Measurements from ENCODE around the gene PTPN21.

Gene PTPN21

GRCh38 chr14:88584451-88584850 is 29.6 kb upstream of the PTPN21 start:
- no peak overlapping the region for H3K27ac ChIP-seq (ENCODE audit: low read depth, low read length)
- no peak overlapping the region for H3K4me3 ChIP-seq (ENCODE audit: low read depth, low read length)
- peaks cover 3% of the 10 kb centered on the region for H3K79me2 ChIP-seq (ENCODE audit: control insufficient read depth, insufficient read depth, low read length, unreplicated experiment)
- no peaks in the 10 kb centered on the region for H3K4me1 ChIP-seq (ENCODE audit: control insufficient read depth, insufficient read depth, low read length, unreplicated experiment)
- no peak overlapping the region for H2AFZ ChIP-seq (ENCODE audit: low read length, unreplicated experiment)
- H3K36me3 ChIP-seq (ENCODE audit: insufficient read depth, low read length) = peaks cover 34% of the 10 kb centered on the region; the same call in 1 of the 2 replicates
- no peaks in the 10 kb centered on the region for H3K27me3 ChIP-seq (ENCODE audit: insufficient read depth, low read length)

- Histone ChIP-seq H2AFZ (ENCODE audit: low read length, unreplicated experiment) (no peak overlapping the region), H3K36me3 (ENCODE audit: insufficient read depth, low read length) (peaks cover 50% of the 10 kb centered on the region), H3K27ac (ENCODE audit: low read depth, low read length) (no peak overlapping the region), H3K4me3 (ENCODE audit: low read depth, low read length) (no peak overlapping the region), H3K79me2 (ENCODE audit: control insufficient read depth, insufficient read depth, low read length, unreplicated experiment) (no peaks in the 10 kb centered on the region), H3K27me3 (ENCODE audit: insufficient read depth, low read length) (no peaks in the 10 kb centered on the region), H3K4me1 (ENCODE audit: control insufficient read depth, insufficient read depth, low read length, unreplicated experiment) (no peaks in the 10 kb centered on the region)
Observed at GRCh38 chr14:88576222-88576621, 21.4 kb upstream of the PTPN21 start.

- Histone ChIP-seq H3K79me2 (ENCODE audit: control insufficient read depth, insufficient read depth, low read length, unreplicated experiment) (peaks cover 14% of the 10 kb centered on the region), H2AFZ (ENCODE audit: low read length, unreplicated experiment) (no peak overlapping the region), H3K27me3 (ENCODE audit: insufficient read depth, low read length) (no peaks in the 10 kb centered on the region), H3K4me3 (ENCODE audit: low read depth, low read length) (no peak overlapping the region), H3K27ac (ENCODE audit: low read depth, low read length) (no peak overlapping the region), H3K4me1 (ENCODE audit: control insufficient read depth, insufficient read depth, low read length, unreplicated experiment) (no peaks in the 10 kb centered on the region), H3K36me3 (ENCODE audit: insufficient read depth, low read length) (peaks cover 68% of the 10 kb centered on the region)
Observed at GRCh38 chr14:88572117-88572516, 17.3 kb upstream of the PTPN21 start.

GRCh38 chr14:88568196-88568595 is 13.4 kb upstream of the PTPN21 start:
- peaks cover 8% of the 10 kb centered on the region for H3K4me1 ChIP-seq (ENCODE audit: control insufficient read depth, insufficient read depth, low read length, unreplicated experiment)
- no peak overlapping the region for H3K4me3 ChIP-seq (ENCODE audit: low read depth, low read length)
- no peaks in the 10 kb centered on the region for H3K27me3 ChIP-seq (ENCODE audit: insufficient read depth, low read length)
- H2AFZ ChIP-seq (ENCODE audit: low read length, unreplicated experiment) = no peak overlapping the region
- peaks cover 46% of the 10 kb centered on the region for H3K36me3 ChIP-seq (ENCODE audit: insufficient read depth, low read length)
- H3K79me2 ChIP-seq (ENCODE audit: control insufficient read depth, insufficient read depth, low read length, unreplicated experiment) = peaks cover 42% of the 10 kb centered on the region
- H3K27ac ChIP-seq (ENCODE audit: low read depth, low read length) = no peak overlapping the region

- Histone ChIP-seq H3K4me1 (ENCODE audit: control insufficient read depth, insufficient read depth, low read length, unreplicated experiment) (peaks cover 14% of the 10 kb centered on the region), H3K79me2 (ENCODE audit: control insufficient read depth, insufficient read depth, low read length, unreplicated experiment) (peaks cover 43% of the 10 kb centered on the region), H3K27me3 (ENCODE audit: insufficient read depth, low read length) (no peaks in the 10 kb centered on the region), H3K27ac (ENCODE audit: low read depth, low read length) (no peak overlapping the region), H3K4me3 (ENCODE audit: low read depth, low read length) (no peak overlapping the region), H3K36me3 (ENCODE audit: insufficient read depth, low read length) (peaks cover 30% of the 10 kb centered on the region), H2AFZ (ENCODE audit: low read length, unreplicated experiment) (no peak overlapping the region)
Observed at GRCh38 chr14:88565427-88565826, 10.6 kb upstream of the PTPN21 start.

GRCh38 chr14:88563845-88564244 is 9.0 kb upstream of the PTPN21 start:
- Histone ChIP-seq H3K27ac (ENCODE audit: low read depth, low read length) (no peak overlapping the region), H3K36me3 (ENCODE audit: insufficient read depth, low read length) (peaks cover 15% of the 10 kb centered on the region), H3K4me3 (ENCODE audit: low read depth, low read length) (peak overlapping the region; percentile 97), H3K4me1 (ENCODE audit: control insufficient read depth, insufficient read depth, low read length, unreplicated experiment) (peaks cover 17% of the 10 kb centered on the region), H3K79me2 (ENCODE audit: control insufficient read depth, insufficient read depth, low read length, unreplicated experiment) (peaks cover 35% of the 10 kb centered on the region), H3K27me3 (ENCODE audit: insufficient read depth, low read length) (no peaks in the 10 kb centered on the region), H2AFZ (ENCODE audit: low read length, unreplicated experiment) (peak overlapping the region; percentile 88)

GRCh38 chr14:88562831-88563686 is 8.3 kb upstream of the PTPN21 start, which contains the start of gene ZC3H14:
Gene ZC3H14, plus strand, starts transcription at chr14:88563037. Its CDS starts 97 bp downstream, at chr14:88563134.
- Histone ChIP-seq H3K36me3 (ENCODE audit: insufficient read depth, low read length) (peaks cover 7% of the 10 kb centered on the region), H3K79me2 (ENCODE audit: control insufficient read depth, insufficient read depth, low read length, unreplicated experiment) (peaks cover 35% of the 10 kb centered on the region), H3K4me3 (ENCODE audit: low read depth, low read length) (peak within 1 kb of the TSS; percentile 97), H3K27ac (ENCODE audit: low read depth, low read length) (peak within 1 kb of the TSS; percentile 64), H3K4me1 (ENCODE audit: control insufficient read depth, insufficient read depth, low read length, unreplicated experiment) (peaks cover 17% of the 10 kb centered on the region), H3K27me3 (ENCODE audit: insufficient read depth, low read length) (no peaks in the 10 kb centered on the region), H2AFZ (ENCODE audit: low read length, unreplicated experiment) (peak within 1 kb of the TSS; percentile 88)

- H3K79me2 ChIP-seq (ENCODE audit: control insufficient read depth, insufficient read depth, low read length, unreplicated experiment) = peaks cover 29% of the 10 kb centered on the region
- H3K27me3 ChIP-seq (ENCODE audit: insufficient read depth, low read length) = no peaks in the 10 kb centered on the region
- H3K27ac ChIP-seq (ENCODE audit: low read depth, low read length) = no peak overlapping the region
- H3K36me3 ChIP-seq (ENCODE audit: insufficient read depth, low read length) = peaks cover 2% of the 10 kb centered on the region; the same call in 1 of the 2 replicates
- H2AFZ ChIP-seq (ENCODE audit: low read length, unreplicated experiment) = peak overlapping the region; percentile 88
- H3K4me3 ChIP-seq (ENCODE audit: low read depth, low read length) = peak overlapping the region; percentile 97
- peaks cover 17% of the 10 kb centered on the region for H3K4me1 ChIP-seq (ENCODE audit: control insufficient read depth, insufficient read depth, low read length, unreplicated experiment)
Observed at GRCh38 chr14:88562532-88562830, 7.7 kb upstream of the PTPN21 start.

GRCh38 chr14:88559852-88560251 is 5.0 kb upstream of the PTPN21 start:
- Histone ChIP-seq H3K27ac (ENCODE audit: low read depth, low read length) (no peak overlapping the region), H2AFZ (ENCODE audit: low read length, unreplicated experiment) (no peak overlapping the region), H3K4me1 (ENCODE audit: control insufficient read depth, insufficient read depth, low read length, unreplicated experiment) (peaks cover 25% of the 10 kb centered on the region), H3K36me3 (ENCODE audit: insufficient read depth, low read length) (no peaks in the 10 kb centered on the region), H3K4me3 (ENCODE audit: low read depth, low read length) (no peak overlapping the region), H3K79me2 (ENCODE audit: control insufficient read depth, insufficient read depth, low read length, unreplicated experiment) (peaks cover 18% of the 10 kb centered on the region), H3K27me3 (ENCODE audit: insufficient read depth, low read length) (no peaks in the 10 kb centered on the region)

GRCh38 chr14:88556581-88556980 is 1.8 kb upstream of the PTPN21 start:
- no peaks in the 10 kb centered on the region for H3K36me3 ChIP-seq (ENCODE audit: insufficient read depth, low read length)
- H3K27ac ChIP-seq (ENCODE audit: low read depth, low read length) = no peak overlapping the region
- peaks cover 22% of the 10 kb centered on the region for H3K4me1 ChIP-seq (ENCODE audit: control insufficient read depth, insufficient read depth, low read length, unreplicated experiment)
- H3K79me2 ChIP-seq (ENCODE audit: control insufficient read depth, insufficient read depth, low read length, unreplicated experiment) = peaks cover 20% of the 10 kb centered on the region
- H3K4me3 ChIP-seq (ENCODE audit: low read depth, low read length) = no peak overlapping the region
- no peak overlapping the region for H2AFZ ChIP-seq (ENCODE audit: low read length, unreplicated experiment)
- no peaks in the 10 kb centered on the region for H3K27me3 ChIP-seq (ENCODE audit: insufficient read depth, low read length)

GRCh38 chr14:88553886-88554456 is 836 bp downstream of the PTPN21 start:
- Histone ChIP-seq H3K27me3 (ENCODE audit: insufficient read depth, low read length) (no peaks in the 10 kb centered on the region), H3K27ac (ENCODE audit: low read depth, low read length) (no peak overlapping the region), H3K36me3 (ENCODE audit: insufficient read depth, low read length) (no peaks in the 10 kb centered on the region), H3K79me2 (ENCODE audit: control insufficient read depth, insufficient read depth, low read length, unreplicated experiment) (peaks cover 27% of the 10 kb centered on the region), H2AFZ (ENCODE audit: low read length, unreplicated experiment) (peak overlapping the region; percentile 68), H3K4me1 (ENCODE audit: control insufficient read depth, insufficient read depth, low read length, unreplicated experiment) (peaks cover 24% of the 10 kb centered on the region), H3K4me3 (ENCODE audit: low read depth, low read length) (peak overlapping the region; percentile 91)
